Fibroblast of mammary gland (primary cell): Measurements from ENCODE around the gene TSSK2.

Source experiments
- DNase-seq: peaks from one replicate; pipeline ENCODE4 v3.0.0-alpha.2; 2010; ENCODE audit warnings: low read depth
- H3K4me3 ChIP-seq: 2 replicates; pipeline ENCODE4 v1.5.1; 2011; ENCODE audit warnings: low read depth, mild to moderate bottlenecking, low read length, moderate library complexity; ENCODE audit not compliant: control insufficient read depth
- CTCF ChIP-seq: conservative IDR thresholded peaks from 2 replicates; pipeline ENCODE4 v1.5.1; 2011; ENCODE audit warnings: low read depth, low read length, inconsistent platforms; ENCODE audit not compliant: control insufficient read depth, insufficient read depth

Gene TSSK2

GRCh38 chr22:19106886-19107729 lies 24.0 kb upstream of the TSSK2 start:
- TF ChIP-seq CTCF, result no peak
- H3K4me3 ChIP-seq, result no peak overlapping the region
- no peak for DNase-seq

- no peak overlapping the region for H3K4me3 ChIP-seq
- no peak for DNase-seq
- TF ChIP-seq CTCF, result no peak
Observed at GRCh38 chr22:19107730-19108074, 23.4 kb upstream of the TSSK2 start.

GRCh38 chr22:19108807-19109197 lies 22.3 kb upstream of the TSSK2 start:
- DNase-seq, result no peak
- no peak overlapping the region for H3K4me3 ChIP-seq
- TF ChIP-seq CTCF, result no peak

GRCh38 chr22:19109198-19110063 lies 21.7 kb upstream of the TSSK2 start:
- H3K4me3 ChIP-seq, result no peak overlapping the region
- peak; percentile 67 for DNase-seq
- TF ChIP-seq CTCF, result no peak

GRCh38 chr22:19110064-19110458 lies 21.0 kb upstream of the TSSK2 start:
- no peak for DNase-seq
- no peak for TF ChIP-seq CTCF
- H3K4me3 ChIP-seq, result no peak overlapping the region

- no peak for DNase-seq
- no peak for TF ChIP-seq CTCF
- H3K4me3 ChIP-seq, result no peak overlapping the region
Observed at GRCh38 chr22:19110646-19111045, 20.5 kb upstream of the TSSK2 start.
